Cardiac muscle cell (in vitro differentiated cells and primary cell): ENCODE results near the gene NAGS. TPM values are rescaled to one million over a fixed set of nuclear protein-coding genes. Genes with fewer than 3 reads are reported as not detected.
"Not testable (repeated sequence)": the region's sequence is repeated elsewhere in the genome, so short reads cannot be mapped to it uniquely, and the experiment has no call there.

Source experiments
- DNase-seq, 2 donors: peaks; one replicate each; pipeline versions ENCODE4 v3.0.0 to v3.0.0-alpha.2; 2010 to 2017; ENCODE audit warnings: low read depth in 1 of 2, low spot score in 1 of 2
- H3K27ac ChIP-seq: fragments of 200-600 bp; sonication (generic); 2 replicates; pipeline ENCODE4 v1.5.1; 2016
- H3K27me3 ChIP-seq: fragments of 200-600 bp; sonication (generic); 2 replicates; pipeline ENCODE4 v1.6.0; 2016; ENCODE audit warnings: control low read depth
- H3K36me3 ChIP-seq: fragments of 200-600 bp; sonication (generic); 2 replicates; pipeline ENCODE4 v1.5.1; 2016; ENCODE audit warnings: control low read depth
- H3K4me1 ChIP-seq: fragments of 200-600 bp; sonication (generic); 2 replicates; pipeline ENCODE4 v1.8.1; 2017; ENCODE audit warnings: low read depth, mild to moderate bottlenecking, mixed run types
- H3K4me3 ChIP-seq: fragments of 200-600 bp; sonication (generic); 2 replicates; pipeline ENCODE4 v1.5.1; 2016; ENCODE audit warnings: mild to moderate bottlenecking
- H3K9me3 ChIP-seq: fragments of 200-600 bp; sonication (generic); 2 replicates; pipeline ENCODE4 v1.5.1; 2017; ENCODE audit warnings: low read depth, mild to moderate bottlenecking, control low read depth
- polyA plus RNA-seq: library from polyadenylated mRNA; unstranded; fragments of >200 nt; fragmentation: Nextera tagmentation; extraction: Ambion mirVana; gene quantifications from 2 replicates; pipeline ENCODE4 v1.2.1, GENCODE V29; 2016
- total RNA-seq: library from RNA; depleted of rRNA; stranded (reverse); fragments of >200 nt; gene quantifications from 2 replicates; pipeline ENCODE4 v1.2.3, GENCODE V29; 2016
- TF ChIP-seq, protein P1 (sequence below): IDR thresholded peaks from 2 replicates; pipeline ENCODE4 v1.5.1; 2012; ENCODE audit warnings: low read depth, mild to moderate bottlenecking, low read length

The NAGS gene
- total and polyA plus RNA-seq, 2 experiments from 2014 or later, result 5.1 to 6.1 TPM

DNA sequence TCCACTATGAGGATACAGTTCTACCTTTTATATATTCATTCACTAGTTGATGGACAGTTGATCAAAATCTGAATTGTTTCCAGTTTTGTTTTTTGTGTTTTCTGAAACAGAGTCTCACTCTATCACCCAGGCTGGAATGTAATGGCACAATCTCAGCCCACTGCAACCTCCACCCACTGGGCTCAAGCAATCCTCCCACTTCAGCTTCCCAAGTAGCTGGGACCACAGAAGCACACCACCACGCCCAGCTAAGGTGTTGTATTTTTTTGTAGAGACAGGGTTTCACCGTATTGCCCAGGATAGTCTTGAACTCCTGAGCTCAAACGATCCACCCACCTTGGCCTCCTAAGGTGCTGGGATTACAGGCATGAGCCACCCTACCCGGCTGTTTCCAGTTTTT, 41.1 kb downstream of the NAGS start:
- no peaks in the 10 kb centered on the region for H3K27me3 ChIP-seq
- H3K4me3 ChIP-seq, result no peak overlapping the region
- TF ChIP-seq, protein P1, sequence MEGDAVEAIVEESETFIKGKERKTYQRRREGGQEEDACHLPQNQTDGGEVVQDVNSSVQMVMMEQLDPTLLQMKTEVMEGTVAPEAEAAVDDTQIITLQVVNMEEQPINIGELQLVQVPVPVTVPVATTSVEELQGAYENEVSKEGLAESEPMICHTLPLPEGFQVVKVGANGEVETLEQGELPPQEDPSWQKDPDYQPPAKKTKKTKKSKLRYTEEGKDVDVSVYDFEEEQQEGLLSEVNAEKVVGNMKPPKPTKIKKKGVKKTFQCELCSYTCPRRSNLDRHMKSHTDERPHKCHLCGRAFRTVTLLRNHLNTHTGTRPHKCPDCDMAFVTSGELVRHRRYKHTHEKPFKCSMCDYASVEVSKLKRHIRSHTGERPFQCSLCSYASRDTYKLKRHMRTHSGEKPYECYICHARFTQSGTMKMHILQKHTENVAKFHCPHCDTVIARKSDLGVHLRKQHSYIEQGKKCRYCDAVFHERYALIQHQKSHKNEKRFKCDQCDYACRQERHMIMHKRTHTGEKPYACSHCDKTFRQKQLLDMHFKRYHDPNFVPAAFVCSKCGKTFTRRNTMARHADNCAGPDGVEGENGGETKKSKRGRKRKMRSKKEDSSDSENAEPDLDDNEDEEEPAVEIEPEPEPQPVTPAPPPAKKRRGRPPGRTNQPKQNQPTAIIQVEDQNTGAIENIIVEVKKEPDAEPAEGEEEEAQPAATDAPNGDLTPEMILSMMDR, result no peak
- DNase-seq, result no peak
- H3K27ac ChIP-seq, result no peak overlapping the region
- peaks cover 4% of the 10 kb centered on the region for H3K4me1 ChIP-seq
- H3K9me3 ChIP-seq, result no peaks in the 10 kb centered on the region
- H3K36me3 ChIP-seq, result peaks cover 7% of the 10 kb centered on the region

DNA sequence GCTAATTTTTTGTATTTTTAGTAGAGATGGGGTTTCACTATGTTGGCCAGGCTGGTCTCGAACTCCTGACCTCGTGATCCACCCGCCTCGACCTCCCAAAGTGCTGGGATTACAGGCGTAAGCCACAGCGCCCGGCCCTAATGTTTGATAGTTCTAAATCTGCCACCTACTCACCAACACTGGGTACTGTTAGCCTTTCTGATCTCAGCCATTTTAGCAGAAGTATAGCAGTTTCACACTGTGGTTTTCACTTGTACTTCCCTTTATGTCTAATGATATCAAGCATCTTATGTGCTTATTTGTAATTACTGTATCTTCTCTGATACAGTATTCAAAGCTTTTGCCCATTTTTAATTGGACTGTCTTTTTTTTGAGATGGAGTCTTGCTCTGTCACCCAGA, 42.5 kb downstream of the NAGS start:
- H3K27me3 ChIP-seq, H3K27ac ChIP-seq, DNase-seq, H3K4me1 ChIP-seq, H3K4me3 ChIP-seq, H3K9me3 ChIP-seq: not testable (repeated sequence)
- H3K36me3 ChIP-seq, result peaks cover 18% of the 10 kb centered on the region

DNA sequence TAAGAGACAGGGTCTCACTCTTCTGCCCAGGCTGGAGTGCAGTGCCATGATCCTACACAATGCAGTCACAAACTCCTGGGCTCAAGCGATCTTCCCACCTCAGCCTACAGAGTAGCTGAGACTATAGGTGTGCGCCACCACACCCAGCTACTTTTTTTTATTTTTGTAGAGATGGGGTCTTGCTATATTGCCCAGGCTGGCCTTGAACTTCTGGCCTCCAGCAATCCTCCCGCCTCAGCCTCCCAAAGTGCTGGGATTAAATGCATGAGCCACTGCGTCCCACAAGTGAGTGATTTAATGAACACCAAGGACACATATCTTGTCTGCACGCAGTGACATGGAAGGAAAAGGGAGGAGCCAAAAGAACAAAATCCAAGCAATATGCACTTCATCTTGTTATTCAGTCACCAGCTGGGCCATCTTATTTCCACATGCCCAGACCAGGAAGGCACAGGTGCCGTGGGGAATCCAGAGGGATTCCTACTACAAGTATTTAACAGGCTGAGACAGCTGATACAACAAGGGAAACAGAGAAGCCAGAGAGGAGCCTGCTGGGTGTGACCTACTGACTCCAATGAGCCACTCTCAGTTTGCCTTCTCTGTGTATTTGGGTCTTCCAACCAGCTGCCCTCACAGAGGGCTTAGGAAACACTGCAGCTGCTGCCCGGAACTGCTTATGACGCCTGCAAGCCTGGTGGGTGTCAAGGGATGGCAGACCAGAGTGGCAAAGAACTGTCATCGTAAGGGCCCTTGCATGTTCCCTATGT, 45.1 kb downstream of the NAGS start:
- TF ChIP-seq, protein P1, result no peak
- Histone ChIP-seq H3K27me3 (no peaks in the 10 kb centered on the region), H3K4me1 (no peaks in the 10 kb centered on the region), H3K4me3 (no peak overlapping the region), H3K27ac (no peak overlapping the region), H3K36me3 (peaks cover 23% of the 10 kb centered on the region), H3K9me3 (no peaks in the 10 kb centered on the region)
- DNase-seq, result no peak

DNA sequence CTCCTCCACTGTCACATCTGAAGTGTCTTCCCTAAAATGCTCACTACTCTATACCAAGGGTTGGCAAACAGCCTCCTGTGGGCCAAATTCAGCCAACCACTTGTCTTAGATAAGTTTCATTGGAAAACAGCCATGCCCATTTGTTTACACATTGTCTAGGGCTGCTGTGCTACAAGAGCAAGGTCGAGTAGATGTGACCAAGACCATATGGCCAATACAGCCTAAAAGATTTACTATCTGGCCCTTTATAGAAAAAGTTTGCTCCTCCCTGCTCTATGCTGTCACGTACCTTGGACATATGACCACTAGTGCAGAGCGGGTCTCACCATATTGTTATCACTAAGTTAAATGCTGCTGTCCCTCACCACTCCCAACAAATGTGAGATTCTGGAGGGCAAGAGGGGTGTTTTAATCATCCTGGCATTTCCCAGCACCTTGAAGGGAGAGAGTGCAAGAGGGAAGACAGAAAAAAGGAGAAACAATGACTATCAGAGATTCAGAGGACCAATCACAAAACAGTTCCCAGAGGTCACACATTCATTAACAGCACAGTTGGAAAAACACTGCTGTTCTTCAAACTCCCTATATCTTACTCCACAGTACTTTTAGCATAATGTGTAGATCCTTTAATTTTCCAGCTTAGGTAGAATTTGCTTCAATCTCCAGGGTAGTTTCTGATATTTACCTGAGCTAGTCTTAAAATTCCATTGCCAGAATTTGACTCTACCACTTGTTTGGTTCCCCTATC, 48.9 kb downstream of the NAGS start:
- no peaks in the 10 kb centered on the region for H3K4me1 ChIP-seq
- no peaks in the 10 kb centered on the region for H3K9me3 ChIP-seq
- TF ChIP-seq, protein P1, result no peak
- peak overlapping the region; percentile 75 for H3K27ac ChIP-seq
- no peak for DNase-seq
- no peak overlapping the region for H3K4me3 ChIP-seq
- H3K36me3 ChIP-seq, result peaks cover 21% of the 10 kb centered on the region
- H3K27me3 ChIP-seq, result no peaks in the 10 kb centered on the region

Other genes starting within 250 kb of the NAGS start
- gene SOST, start 245.8 kb upstream of the NAGS start, total RNA-seq, result 0.85 and 3.2 TPM in 2 replicates
- gene SOST, start 245.8 kb upstream of the NAGS start, polyA plus RNA-seq, result 0.10 and 4.1 TPM in 2 replicates
- gene DUSP3, start 225.6 kb upstream of the NAGS start, total RNA-seq, result 66.2 and 71.4 TPM in 2 replicates
- gene DUSP3, start 225.6 kb upstream of the NAGS start, polyA plus RNA-seq, result 58.7 and 82.4 TPM in 2 replicates
- gene CFAP97D1, start 224.2 kb upstream of the NAGS start, total RNA-seq, result 0.04 TPM in 1 of 2 replicates, not detected in the other
- not detected in 2 replicates for gene CFAP97D1, start 224.2 kb upstream of the NAGS start, polyA plus RNA-seq
- 7.4 and 7.6 TPM in 2 replicates for gene MPP3, start 171.5 kb upstream of the NAGS start, total RNA-seq
- gene MPP3, start 171.5 kb upstream of the NAGS start, polyA plus RNA-seq, result 5.3 and 14.6 TPM in 2 replicates
- gene CD300LG, start 157.4 kb upstream of the NAGS start, total RNA-seq, result not detected in 2 replicates
- not detected in 2 replicates for gene CD300LG, start 157.4 kb upstream of the NAGS start, polyA plus RNA-seq
- gene MPP2, start 97.1 kb upstream of the NAGS start, total RNA-seq, result 25.0 and 25.4 TPM in 2 replicates
- 17.2 and 23.4 TPM in 2 replicates for gene MPP2, start 97.1 kb upstream of the NAGS start, polyA plus RNA-seq
- gene PPY, start 62.1 kb upstream of the NAGS start, total RNA-seq, result not detected in 2 replicates
- gene PPY, start 62.1 kb upstream of the NAGS start, polyA plus RNA-seq, result not detected in 2 replicates
- gene PYY, start 50.7 kb upstream of the NAGS start, total RNA-seq, result not detected in 2 replicates
- gene PYY, start 50.7 kb upstream of the NAGS start, polyA plus RNA-seq, result 0.77 TPM in 1 of 2 replicates, not detected in the other
- 37.5 and 65.8 TPM in 2 replicates for gene TMEM101, start 10.3 kb downstream of the NAGS start, total RNA-seq
- gene TMEM101, start 10.3 kb downstream of the NAGS start, polyA plus RNA-seq, result 22.5 and 40.6 TPM in 2 replicates
- 31.0 and 45.3 TPM in 2 replicates for gene LSM12, start 62.0 kb downstream of the NAGS start, total RNA-seq
- gene LSM12, start 62.0 kb downstream of the NAGS start, polyA plus RNA-seq, result 46.5 and 60.7 TPM in 2 replicates
- 93.1 and 95.3 TPM in 2 replicates for gene G6PC3, start 66.1 kb downstream of the NAGS start, total RNA-seq
- 162 and 234 TPM in 2 replicates for gene G6PC3, start 66.1 kb downstream of the NAGS start, polyA plus RNA-seq
- gene HDAC5, start 119.0 kb downstream of the NAGS start, total RNA-seq, result 164 and 300 TPM in 2 replicates
- 94.1 and 209 TPM in 2 replicates for gene HDAC5, start 119.0 kb downstream of the NAGS start, polyA plus RNA-seq
- gene HROB, start 137.3 kb downstream of the NAGS start, total RNA-seq, result 3.6 and 9.6 TPM in 2 replicates
- gene HROB, start 137.3 kb downstream of the NAGS start, polyA plus RNA-seq, result 7.8 and 15.6 TPM in 2 replicates
- 3.1 and 6.4 TPM in 2 replicates for gene ASB16, start 166.1 kb downstream of the NAGS start, total RNA-seq
- 5.5 and 6.4 TPM in 2 replicates for gene ASB16, start 166.1 kb downstream of the NAGS start, polyA plus RNA-seq
- gene TMUB2, start 182.3 kb downstream of the NAGS start, total RNA-seq, result 31.3 and 43.9 TPM in 2 replicates
- 40.5 and 50.7 TPM in 2 replicates for gene TMUB2, start 182.3 kb downstream of the NAGS start, polyA plus RNA-seq
- 79.0 and 91.0 TPM in 2 replicates for gene ATXN7L3, start 195.3 kb downstream of the NAGS start, total RNA-seq
- 24.7 and 31.4 TPM in 2 replicates for gene ATXN7L3, start 195.3 kb downstream of the NAGS start, polyA plus RNA-seq
- gene UBTF, start 215.1 kb downstream of the NAGS start, total RNA-seq, result 70.6 and 75.0 TPM in 2 replicates
- gene UBTF, start 215.1 kb downstream of the NAGS start, polyA plus RNA-seq, result 51.1 and 52.1 TPM in 2 replicates